ENCODE results near the gene DDC.

- TF ChIP-seq CTCF (IDR thresholded peaks at IDR 0.05) (no peak), POLR2A (IDR thresholded peaks at IDR 0.05) (no peak)
Measured at GRCh38 chr7:50413561-50413960, 151.6 kb downstream of the DDC start.

Measured in esophagus squamous epithelium (tissue), 4 donors.